Epithelial cell of proximal tubule (primary cell): Measurements from ENCODE around the gene CA4. TPM values are rescaled to one million over a fixed set of nuclear protein-coding genes. Genes with fewer than 3 reads are reported as not detected.

Source experiments
- DNase-seq: peaks from one replicate; pipeline ENCODE4 v3.0.0-alpha.2; 2011; ENCODE audit warnings: low read depth
- H3K4me3 ChIP-seq: 2 replicates; pipeline ENCODE4 v1.5.1; 2011; ENCODE audit warnings: low read depth, mild to moderate bottlenecking, low read length
- CTCF ChIP-seq: conservative IDR thresholded peaks from 2 replicates; pipeline ENCODE4 v1.5.1; 2012; ENCODE audit warnings: low read depth, mild to moderate bottlenecking, low read length
- total RNA-seq: library from RNA; depleted of rRNA; stranded (reverse); fragments of >200 nt; gene quantifications from 2 replicates; pipeline ENCODE4 v1.2.3, GENCODE V29; 2015

Gene CA4
- total RNA-seq, 1 donor from 2014 or later, result not detected

- H3K4me3 ChIP-seq, result no peak overlapping the region
- no peak for DNase-seq
- no peak for TF ChIP-seq CTCF
Observed at GRCh38 chr17:60145006-60145935, 4.5 kb upstream of the CA4 start.

- DNase-seq, result no peak
- no peak for TF ChIP-seq CTCF
- H3K4me3 ChIP-seq, result no peak overlapping the region
Observed at GRCh38 chr17:60146206-60146605, 3.6 kb upstream of the CA4 start.

- TF ChIP-seq CTCF, result no peak
- no peak overlapping the region for H3K4me3 ChIP-seq
- DNase-seq, result no peak
Observed at GRCh38 chr17:60147553-60148223, 2.1 kb upstream of the CA4 start.

- TF ChIP-seq CTCF, result no peak
- no peak for DNase-seq
- H3K4me3 ChIP-seq, result no peak overlapping the region
Observed at GRCh38 chr17:60148373-60148772, 1.4 kb upstream of the CA4 start.

GRCh38 chr17:60151355-60151754, 1.6 kb downstream of the CA4 start:
- no peak for TF ChIP-seq CTCF
- DNase-seq, result no peak
- peak overlapping the region; percentile 44 for H3K4me3 ChIP-seq

- H3K4me3 ChIP-seq, result no peak overlapping the region
- TF ChIP-seq CTCF, result no peak
- no peak for DNase-seq
Observed at GRCh38 chr17:60153606-60154390, 4.0 kb downstream of the CA4 start.
